HG02885 (cell line): ENCODE measurements around the gene CTNNAL1.
"Not testable (repeated sequence)": the region's sequence is repeated elsewhere in the genome, so short reads cannot be mapped to it uniquely, and the experiment has no call there.

ENCODE experiments used
- ATAC-seq: cut with Tn5 transposase; IDR thresholded peaks from one replicate; pipeline ENCODE4 v1.9.1; 2021; ENCODE audit warnings: mild to moderate bottlenecking; ENCODE audit not compliant: unreplicated experiment, poor library complexity

Gene CTNNAL1

DNA sequence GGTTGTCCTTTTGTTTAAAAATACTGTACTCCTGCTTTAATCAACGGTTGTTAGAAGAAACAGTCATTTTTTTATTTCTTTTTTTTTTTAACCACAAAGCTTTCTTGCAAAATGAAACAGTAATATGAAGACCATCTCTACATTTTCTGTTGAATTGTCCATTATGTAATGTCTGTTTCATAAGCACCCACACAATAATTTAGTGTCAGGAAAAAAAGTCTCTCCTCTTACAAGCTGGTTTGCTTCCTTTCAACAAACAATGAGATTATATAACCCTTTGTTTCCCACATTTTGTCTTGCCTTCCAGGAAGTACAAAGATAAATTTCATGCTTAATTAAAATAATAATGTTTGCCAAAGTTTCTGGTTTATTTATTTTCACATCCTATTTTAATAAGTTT, 16.7 kb downstream of the CTNNAL1 start:
- ATAC-seq, result no peak

DNA sequence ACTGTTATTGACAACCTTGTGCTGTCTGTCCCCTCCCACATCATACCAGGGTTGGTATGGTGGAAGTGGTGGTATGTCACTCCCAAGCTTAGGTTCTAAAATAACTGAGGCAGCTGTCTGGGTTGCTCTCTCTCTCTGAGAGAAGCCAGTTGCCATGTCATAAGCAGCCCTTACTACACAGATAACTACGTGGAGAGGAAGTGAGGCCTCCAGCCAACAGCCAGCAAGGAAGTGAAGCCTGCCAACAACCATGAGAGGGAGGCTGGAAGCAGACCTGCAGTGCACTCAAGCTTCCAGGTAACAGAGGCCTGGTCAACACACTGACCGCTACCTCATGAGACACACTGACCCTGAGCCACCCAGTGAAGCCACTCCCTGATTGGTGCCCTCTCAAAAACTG, 18.6 kb downstream of the CTNNAL1 start:
- peak; percentile 87 for ATAC-seq

DNA sequence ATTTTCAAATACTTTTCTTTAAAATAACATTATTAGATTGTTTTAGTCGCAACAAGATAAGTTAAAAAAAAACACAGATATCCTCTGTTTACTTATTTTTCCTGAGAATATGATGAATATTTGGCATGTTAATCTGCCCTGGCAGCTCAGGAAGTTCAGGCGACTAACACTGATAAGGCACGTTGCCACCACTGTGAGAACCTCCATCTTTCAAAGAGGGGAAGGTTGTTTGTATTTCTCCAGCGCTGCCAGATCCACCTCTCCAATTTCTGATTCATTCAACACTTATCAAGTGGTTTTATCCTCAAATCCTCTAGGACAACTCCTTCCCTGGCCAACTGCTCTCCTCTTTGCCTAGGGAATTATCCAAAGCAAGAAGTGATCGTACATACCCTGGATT, 21.8 kb downstream of the CTNNAL1 start:
- ATAC-seq, result no peak

DNA sequence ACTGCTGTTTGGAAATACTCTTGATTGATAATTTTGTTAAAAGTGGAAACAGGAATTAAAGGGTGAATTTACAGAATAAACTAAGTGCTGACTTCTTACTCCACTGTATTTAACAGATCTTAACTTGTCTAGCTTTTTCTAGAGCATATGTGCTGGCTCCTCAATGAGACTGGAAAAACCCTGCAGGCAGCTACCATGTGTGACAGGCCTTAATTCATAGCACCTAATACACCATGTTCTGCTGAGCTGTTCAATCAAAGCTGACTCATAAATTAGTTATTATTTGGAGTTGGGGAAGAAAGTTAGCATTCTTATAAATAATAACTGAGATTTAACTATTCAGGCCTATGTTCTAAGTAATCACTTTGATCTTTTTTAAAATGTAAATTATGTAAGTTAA, 29.4 kb downstream of the CTNNAL1 start:
- ATAC-seq, result no peak

DNA sequence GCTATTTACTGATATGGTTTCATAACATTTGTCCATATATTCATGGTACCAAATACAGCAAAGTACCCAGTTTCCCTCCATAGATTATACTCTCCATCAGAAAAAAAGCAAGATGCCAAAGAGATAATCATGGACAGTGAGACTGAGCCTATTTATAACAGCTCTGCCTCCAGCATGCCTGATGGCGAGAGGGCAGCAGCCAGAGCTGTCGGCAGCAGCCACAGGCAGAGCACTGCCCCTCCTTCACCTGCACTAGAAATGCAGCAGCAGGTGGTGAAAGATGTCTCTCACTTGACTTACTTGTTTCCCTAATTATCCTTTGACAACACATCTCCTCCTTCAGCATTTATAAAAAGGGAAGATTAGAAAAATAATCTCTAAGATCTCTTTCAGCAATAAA, 32.4 kb downstream of the CTNNAL1 start:
- ATAC-seq, result no peak

DNA sequence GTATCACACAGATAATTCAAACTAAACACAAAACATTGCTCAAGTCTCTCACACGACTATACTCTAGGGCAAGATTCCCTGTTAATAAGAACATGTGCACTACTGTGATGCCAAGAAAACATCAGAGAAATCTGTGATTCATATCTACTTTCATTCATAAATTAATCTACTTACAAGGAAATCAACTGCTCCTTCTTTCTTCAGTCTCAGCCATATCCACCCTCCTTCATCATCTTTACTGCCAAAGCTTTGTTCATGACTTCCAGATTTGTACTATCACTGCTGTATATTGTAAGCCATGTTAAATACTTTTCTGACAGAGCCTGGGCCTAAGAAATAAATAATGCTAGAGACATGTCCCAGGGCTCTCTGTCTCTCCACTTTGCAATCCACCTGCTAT, 35.1 kb downstream of the CTNNAL1 start:
- ATAC-seq, result no peak

DNA sequence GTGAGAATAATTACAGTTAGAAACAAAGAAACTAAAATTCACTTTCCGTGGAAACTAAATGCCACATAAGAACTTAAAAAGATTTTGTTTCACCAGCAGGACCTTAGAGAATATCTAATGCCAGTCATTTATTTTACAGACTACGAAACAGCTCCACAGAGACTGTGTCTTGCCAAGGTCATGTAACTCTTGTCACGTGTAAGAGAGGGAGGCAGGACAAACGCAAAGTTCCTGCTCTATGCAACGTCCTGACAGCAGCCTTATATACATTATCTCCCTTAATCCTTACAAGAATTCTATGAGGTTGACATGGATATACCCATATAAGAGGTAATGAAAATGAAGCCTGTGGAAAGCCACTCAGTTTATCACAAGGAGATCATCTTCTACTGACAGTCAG, 39.4 kb downstream of the CTNNAL1 start:
- no peak for ATAC-seq

DNA sequence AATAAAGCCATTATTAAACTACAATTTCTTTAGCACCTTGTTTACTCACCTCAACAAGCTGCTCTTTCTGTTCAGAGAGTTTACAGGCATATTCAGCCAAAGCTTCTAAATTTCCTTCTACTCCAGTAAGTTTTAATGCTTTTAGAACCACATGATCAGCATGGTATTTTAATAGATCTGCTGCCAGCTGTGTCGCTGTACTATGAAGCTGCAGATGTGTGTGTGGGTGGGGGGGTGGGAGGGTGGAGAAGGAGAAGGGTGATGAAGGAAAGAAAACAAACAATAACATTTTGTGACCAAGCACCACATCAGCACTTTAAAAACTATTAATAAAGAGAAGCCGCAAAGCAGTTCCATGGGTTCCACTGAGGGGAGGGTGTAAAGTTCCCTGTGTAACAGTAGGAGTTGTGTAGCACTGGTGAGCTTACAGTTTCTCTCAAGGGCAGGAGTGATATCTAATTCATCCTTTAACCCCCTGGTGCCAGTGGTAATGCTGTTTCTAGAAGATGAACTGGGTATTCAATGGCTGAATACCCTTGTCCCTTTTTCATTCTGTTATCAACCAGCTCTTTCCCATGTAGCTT, 40.6 kb downstream of the CTNNAL1 start:
- no peak for ATAC-seq

DNA sequence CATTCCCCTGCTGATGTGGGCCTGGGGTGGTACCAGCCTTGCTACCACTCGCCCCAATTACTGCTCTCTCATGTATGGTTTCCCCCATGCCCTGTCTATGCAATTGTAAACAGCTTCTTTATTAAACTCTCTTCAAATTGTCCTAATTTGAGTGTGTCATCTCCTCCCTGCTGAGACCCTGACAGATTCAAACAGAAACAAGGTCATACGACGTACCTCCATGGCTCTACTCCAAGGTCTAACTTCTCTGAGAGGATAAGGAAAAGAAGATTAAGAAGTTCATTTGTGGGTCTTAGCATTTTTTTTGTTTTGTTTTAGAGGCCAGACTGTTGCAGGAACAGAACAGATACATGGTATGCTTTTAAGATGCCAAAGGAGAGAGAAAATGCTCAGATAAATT, 41.1 kb downstream of the CTNNAL1 start:
- no peak for ATAC-seq

DNA sequence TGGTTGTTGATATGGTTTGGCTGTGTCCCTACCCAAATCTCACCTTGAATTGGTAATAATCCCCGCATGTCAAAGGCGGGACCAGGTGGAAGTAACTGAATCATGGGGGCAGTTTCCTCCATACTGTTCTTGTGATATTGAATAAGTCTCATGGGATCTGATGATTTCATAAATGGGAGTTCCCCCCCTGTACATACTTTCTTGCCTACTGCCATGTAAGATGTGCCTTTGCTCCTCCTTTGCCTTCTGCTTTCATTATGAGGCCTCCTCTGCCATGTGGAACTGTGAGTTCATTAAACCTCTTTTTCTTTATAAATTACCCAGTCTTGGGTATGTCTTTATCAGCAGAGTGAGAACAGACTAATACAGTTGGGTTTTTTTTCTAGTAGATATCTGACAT, 41.9 kb downstream of the CTNNAL1 start:
- not testable (repeated sequence) for ATAC-seq

DNA sequence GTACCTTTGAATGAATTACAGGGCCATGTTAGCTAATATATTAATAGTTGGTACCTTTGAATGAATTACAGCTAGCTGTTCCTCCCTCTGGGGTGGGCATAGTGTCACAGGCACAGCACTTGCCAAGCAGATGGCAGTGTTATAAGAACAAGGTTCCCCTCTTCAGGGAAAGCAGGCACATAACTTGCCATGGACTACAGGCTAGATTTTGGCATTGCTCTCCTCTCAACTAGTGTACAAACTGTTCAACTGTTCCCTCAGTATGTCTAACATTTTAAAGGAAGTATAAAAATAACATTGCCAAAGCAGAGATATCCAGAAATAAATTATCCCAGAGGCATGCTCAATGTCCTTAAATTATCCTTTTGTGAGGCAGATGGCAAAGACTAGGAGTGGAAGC, 45.4 kb downstream of the CTNNAL1 start:
- no peak for ATAC-seq

DNA sequence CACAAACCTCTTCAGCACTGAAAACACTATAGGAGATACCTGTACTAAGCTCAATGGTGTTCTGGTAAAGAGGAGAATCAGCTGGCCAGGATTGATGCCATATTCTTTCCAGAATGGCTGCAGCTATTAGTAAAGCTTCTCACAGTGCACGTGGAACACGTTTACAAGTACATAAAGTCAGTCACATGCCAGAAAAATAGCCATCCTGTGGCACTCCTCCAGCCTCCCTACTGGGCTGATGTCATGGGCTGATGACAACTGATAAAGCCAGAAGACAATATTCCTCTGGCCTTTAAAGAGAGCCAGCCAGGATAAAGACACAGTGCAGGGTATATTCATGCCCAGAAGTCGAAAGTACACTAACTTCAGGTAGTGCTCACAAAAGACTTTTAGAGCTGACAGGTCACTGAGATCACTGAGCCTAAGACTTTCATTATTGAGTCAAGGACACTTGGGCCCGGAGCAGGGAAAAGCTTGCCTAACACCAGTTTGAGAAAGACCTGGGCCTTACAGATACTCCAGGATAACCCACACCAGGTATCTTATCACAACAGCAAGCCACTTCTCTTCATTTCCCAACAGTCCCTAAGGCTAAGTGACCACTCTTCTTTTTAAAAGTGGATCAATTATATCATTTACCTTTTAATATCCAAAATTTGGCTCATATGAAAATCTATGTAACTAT, 49.7 kb downstream of the CTNNAL1 start:
- ATAC-seq, result no peak

DNA sequence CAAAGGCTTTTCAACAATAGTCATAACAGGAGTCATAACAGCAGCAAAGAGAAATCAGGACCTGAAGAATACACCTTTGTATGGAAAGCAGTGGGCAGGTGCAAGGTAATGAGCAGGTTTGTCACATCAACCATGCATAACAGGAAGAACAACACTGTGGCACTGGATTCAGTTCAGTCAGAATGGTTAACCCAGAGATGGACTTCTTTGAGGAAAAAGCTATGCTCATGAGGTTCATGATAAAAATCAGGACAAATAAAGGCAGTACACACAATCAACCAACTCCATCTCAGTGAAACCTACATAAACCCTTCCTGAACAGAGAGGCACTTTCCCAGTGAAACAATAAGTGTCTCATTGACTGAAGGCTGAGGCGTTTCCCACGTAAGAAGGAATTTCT, 52.1 kb downstream of the CTNNAL1 start:
- ATAC-seq, result no peak

DNA sequence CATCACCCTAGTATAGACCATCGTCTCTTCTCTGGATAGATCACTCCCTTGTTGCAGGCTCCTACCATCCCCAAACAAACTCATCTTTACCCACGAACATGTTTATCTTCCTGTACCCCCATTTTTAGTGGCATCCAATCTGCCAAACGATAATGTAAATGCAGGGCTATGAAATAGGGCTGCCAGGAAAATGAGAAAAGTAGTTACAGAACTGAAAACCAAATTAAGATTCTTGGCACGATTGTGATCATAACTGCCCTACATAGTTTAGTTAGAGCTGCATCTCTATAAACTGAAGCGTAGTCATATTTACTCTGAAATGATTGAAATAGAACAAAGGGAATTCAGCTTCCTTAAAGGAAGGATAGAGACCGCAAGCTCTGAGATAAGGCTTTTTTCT, 53.0 kb downstream of the CTNNAL1 start:
- no peak for ATAC-seq

DNA sequence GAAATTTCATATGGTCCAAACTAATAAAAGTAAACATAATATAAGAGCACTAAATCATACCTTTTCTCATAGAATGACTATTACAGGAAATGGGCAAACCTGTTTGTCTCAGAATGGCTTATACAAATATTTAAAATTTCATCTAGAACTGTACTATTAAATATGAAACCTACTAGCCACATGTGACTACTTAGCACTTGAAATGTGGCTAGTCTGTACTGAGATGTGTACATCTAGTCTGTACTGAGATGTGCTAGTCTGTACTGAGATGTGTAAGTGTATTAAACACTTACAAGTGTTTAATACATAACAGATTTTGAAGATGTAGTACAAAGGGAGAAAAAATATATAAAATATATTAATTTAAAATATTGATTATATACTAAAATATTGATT, 56.7 kb downstream of the CTNNAL1 start:
- ATAC-seq, result no peak

DNA sequence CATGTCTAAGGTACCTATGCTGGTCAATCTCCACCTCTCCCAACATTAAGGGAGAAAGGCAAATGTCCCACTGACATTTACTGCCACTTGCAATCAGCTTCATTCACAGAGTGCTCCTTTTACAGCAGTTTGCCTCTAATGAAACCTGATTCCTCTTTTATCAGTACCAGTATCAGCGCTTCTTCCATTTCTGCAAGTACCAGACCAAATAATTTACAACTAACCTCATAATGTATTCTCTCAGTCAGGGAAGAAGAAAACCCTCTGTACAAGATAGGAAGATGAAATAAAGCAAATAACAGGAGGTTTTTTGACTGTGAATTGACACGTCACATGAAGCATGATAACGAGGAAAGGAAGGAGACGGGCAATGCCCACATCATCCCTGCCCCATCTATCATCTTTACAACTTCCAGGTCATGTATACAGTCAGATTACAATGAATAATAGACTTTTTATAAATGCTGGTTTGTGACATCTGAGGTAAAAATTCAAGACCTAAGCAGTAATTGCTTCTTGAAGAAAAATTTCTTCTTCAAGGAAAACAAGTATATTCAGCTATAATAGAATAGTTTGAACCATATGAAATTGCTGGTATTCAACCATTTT, 57.2 kb downstream of the CTNNAL1 start:
- no peak for ATAC-seq

DNA sequence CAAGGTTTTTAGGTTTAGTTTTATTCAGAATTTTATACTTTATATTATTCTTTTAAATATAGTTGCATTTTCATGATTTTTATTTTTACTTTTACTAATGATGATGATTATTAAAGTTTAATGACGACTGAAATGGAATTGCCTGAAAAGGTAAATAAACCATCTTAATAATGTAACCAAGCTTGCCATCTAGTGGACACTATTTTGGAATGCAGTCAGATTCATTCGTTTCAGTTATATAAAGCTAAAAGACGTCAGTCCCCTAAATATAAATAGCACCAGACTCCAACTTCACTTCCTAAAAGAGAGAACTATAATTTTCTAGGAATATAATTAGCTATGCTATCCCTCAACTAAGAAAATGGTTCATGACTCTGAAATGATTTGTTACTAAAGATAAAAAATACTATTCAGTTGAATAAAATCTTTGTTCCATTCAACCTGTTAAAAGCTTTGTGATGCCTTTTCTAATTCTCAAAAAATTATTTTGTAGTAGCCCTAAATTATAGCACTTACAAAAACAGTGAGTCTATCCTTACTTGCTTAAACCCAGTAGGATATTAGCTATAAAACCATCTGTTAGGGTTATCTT, 59.2 kb downstream of the CTNNAL1 start:
- no peak for ATAC-seq

DNA sequence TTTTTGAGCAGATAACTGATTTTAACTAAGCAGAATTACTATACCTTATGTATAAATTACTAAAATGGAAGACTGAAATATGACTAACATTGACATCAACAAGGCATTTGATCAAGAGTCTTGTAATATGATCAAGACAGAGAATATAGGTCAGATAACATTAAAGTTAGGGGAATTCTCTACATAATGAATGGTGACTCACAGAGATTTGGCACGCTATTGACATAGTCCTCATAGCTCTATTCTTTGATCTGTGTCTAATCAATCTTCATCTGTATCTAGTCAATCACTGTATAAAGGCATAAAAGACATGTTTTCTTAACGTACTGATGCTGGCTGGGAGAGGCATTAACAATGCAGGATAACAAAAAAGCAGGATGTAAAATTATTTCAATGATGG, 61.7 kb downstream of the CTNNAL1 start:
- no peak for ATAC-seq

DNA sequence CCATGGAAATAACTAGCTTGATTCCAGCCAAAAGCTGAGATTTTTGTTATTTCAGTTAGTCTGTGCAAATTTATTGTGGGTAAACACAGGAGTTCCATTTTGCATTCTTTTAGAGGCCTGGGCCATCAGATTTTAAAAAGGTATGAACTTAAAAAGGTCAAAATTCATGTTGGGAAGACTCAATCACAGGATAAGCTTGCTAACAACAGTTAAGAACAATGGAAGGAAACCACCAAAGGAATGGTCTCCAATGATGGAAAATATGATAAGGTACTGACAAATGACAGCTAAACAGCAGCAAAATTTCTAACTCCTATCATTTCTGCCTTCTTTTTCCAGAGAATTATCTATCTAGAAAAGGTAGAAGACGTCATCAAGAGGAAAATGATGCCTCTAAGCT, 63.1 kb downstream of the CTNNAL1 start:
- no peak for ATAC-seq

DNA sequence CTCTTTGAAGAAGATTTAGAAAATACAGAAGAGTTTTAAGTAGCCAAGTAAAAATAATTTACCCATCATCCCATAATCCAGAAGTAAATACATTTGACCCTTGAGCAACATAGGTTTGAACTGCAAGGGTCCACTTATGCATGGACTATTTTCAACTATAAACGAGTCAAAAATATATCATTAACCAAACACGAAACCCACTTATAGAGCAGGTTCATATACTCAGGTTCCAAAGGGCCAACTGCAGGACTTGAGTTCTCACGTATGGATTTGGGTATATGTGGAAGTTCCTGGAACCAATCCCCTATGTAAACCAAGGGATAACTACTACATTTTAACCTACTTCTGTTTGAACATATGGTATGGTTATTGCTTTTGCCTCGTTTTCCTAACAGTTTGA, 73.3 kb downstream of the CTNNAL1 start:
- no peak for ATAC-seq

DNA sequence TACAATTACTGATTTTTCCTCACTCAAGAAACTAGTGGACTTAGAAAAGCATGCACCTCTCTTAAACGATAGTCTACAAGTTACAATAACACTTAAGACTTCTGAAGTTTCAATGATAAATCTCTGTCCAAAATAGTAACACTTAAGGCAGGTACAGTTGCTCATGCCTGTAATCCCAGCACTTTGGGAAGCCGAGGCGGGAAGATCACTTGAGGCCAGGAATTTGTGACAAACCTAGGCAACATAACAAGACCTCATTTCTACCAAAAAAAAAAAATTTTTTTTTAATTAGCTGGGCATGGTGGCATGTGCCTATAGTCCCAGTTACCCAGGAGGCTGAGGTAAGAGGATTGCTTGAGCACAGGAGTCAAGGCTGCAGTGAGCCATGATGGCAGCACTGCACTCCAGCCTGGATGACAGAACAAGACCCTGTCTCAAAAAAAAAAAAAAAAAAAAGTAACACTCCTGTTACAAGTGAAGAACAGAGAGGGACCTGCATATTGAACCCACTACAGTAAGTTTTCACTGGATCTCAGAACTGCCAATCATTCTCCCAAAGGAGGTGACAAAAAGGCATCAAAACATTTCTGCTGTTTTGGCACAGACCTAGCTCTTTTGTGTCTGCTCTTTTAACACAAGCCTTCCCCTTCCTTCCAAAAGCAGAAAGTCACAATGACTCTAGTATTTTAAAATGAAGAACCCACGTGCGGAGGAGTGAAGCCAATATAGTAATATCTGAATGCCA, 75.6 kb downstream of the CTNNAL1 start:
- ATAC-seq, result no peak
